WI38 (cell line): Measurements from ENCODE around the gene NPY5R.

Experiments used
- H3K4me3 ChIP-seq: 2 replicates; pipeline ENCODE4 v1.5.1; 2011; ENCODE audit warnings: low read depth, mild to moderate bottlenecking, control low read depth, low read length
- CTCF ChIP-seq: IDR thresholded peaks from 2 replicates; pipeline ENCODE4 v1.5.1; 2012; ENCODE audit warnings: low read depth, mild to moderate bottlenecking, control low read depth, low read length

The NPY5R gene

GRCh38 chr4:163343604-163344146, at the start of gene NPY5R:
Gene NPY5R, plus strand, starts transcription at chr4:163343892. Its CDS starts 6,382 bp downstream, at chr4:163350274.
- H3K4me3 ChIP-seq: no peak within 1 kb of the TSS
- TF ChIP-seq CTCF: no peak

DNA sequence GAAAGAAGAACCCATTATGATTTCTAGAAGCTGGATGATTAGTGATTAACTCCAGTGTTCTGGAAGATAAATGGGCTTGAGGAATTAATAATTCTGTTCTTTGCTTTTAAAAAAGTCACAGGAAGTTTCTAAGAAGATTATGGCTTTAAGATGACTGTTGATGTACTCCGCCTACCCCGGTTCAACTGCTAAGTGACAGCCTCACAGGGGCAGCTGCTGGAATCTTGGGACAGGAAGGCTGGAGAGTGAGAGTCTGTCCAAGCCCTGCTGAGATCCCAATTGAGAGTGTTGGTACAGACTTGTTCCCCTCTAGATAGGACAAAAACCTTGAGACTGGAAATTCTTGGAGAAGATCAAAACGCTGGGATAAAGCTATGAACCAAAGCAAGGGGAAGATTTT, 48.6 kb upstream of the NPY5R start:
- no peak overlapping the region for H3K4me3 ChIP-seq
- no peak for TF ChIP-seq CTCF

GRCh38 chr4:163300445-163300844, 43.2 kb upstream of the NPY5R start:
- no peak for TF ChIP-seq CTCF
- H3K4me3 ChIP-seq: no peak overlapping the region

- TF ChIP-seq CTCF: no peak
- H3K4me3 ChIP-seq: no peak overlapping the region
These were observed 40.6 kb upstream of the NPY5R start for GRCh38 chr4:163303069-163303468.

DNA sequence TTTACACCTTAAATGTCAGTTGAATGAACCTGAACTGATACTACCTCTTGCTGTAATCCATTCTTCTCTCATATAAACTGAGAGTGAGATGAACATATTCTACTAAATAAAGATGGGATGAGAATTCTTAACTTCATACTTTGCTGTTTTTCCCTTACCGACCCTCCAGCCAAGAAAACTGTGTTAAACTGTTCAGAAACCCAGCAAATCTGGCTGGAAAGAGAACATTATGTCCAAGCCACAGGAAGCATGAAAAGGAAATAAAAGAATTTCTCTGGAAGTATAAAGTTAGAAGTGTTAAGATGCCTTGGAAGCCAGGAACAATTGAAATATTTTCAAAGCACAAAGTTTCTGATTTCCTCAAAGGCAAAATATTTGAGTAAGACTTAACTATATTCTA, 34.2 kb upstream of the NPY5R start:
- no peak for TF ChIP-seq CTCF
- H3K4me3 ChIP-seq: no peak overlapping the region

DNA sequence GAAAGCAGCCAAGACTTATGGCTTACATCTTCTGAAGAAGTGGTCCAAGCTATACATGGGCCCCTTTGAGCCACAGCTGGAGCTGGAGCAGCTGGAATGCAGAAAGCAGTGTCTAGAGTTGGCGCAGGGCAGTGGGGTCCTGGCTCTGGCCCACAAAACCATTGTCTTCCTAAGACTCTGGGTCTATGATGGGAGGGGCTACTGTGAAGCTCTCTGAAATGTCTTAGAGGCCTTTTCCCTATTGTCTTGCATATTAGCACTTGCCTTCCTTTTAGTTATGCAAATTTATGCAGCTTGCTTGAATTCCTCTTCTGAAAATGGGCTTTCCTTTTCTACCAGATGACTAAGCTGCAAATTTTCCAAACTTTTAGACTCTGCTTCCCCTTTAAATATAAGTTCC, 26.6 kb upstream of the NPY5R start:
- H3K4me3 ChIP-seq: no peak overlapping the region
- no peak for TF ChIP-seq CTCF

GRCh38 chr4:163330916-163331628, 12.6 kb upstream of the NPY5R start:
- no peak overlapping the region for H3K4me3 ChIP-seq
- TF ChIP-seq CTCF: no peak
